ENCODE results near the gene PRSS27. TPM values are rescaled to one million over a fixed set of nuclear protein-coding genes. Genes with fewer than 3 reads are reported as not detected.

The PRSS27 gene
- total RNA-seq, 2 donors from 2014 or later, result 3.7 to 4.2 TPM

GRCh38 chr16:2763173-2763572 lies 43.1 kb upstream of the PRSS27 start:
- H3K4me3 ChIP-seq (ENCODE audit: low read length), result no peak overlapping the region
- H3K9ac ChIP-seq (ENCODE audit: extremely low read depth, low read length, poor library complexity, severe bottlenecking), result no peak overlapping the region
- 94 to 98% methylated on average over 6 of the region's 6 CpGs for WGBS, 2 experiments (ENCODE audit: insufficient coverage in 1 of 2, insufficient read length in 1 of 2)
- H3K27me3 ChIP-seq (ENCODE audit: control insufficient read depth, insufficient read depth, low read length, poor library complexity, severe bottlenecking), result no peaks in the 10 kb centered on the region
- TF ChIP-seq CTCF (conservative IDR thresholded peaks at IDR 0.05), result no peak
- peaks cover 100% of the 10 kb centered on the region for H3K36me3 ChIP-seq (ENCODE audit: control insufficient read depth, insufficient read depth, low read length)
- no peaks in the 10 kb centered on the region for H3K27me3 Mint-ChIP-seq (ENCODE audit: insufficient read depth)
- H3K36me3 Mint-ChIP-seq (ENCODE audit: low read depth), result peaks cover 100% of the 10 kb centered on the region
- H3K27ac ChIP-seq (ENCODE audit: low read depth, low read length), result no peak overlapping the region
- H3K4me1 ChIP-seq (ENCODE audit: control insufficient read depth, insufficient read depth, low read length), result peaks cover 3% of the 10 kb centered on the region
- peaks cover 51% of the 10 kb centered on the region for H3K9me3 ChIP-seq (ENCODE audit: control insufficient read depth, low read length)
- no peak overlapping the region for H3K27ac Mint-ChIP-seq
- no peaks in the 10 kb centered on the region for H3K4me1 Mint-ChIP-seq
- no peak overlapping the region for H3K4me3 Mint-ChIP-seq
- peaks cover 26% of the 10 kb centered on the region for H3K9me3 Mint-ChIP-seq
- DNase-seq, result no peak

- DNase-seq, result no peak
- Histone ChIP-seq H3K4me1 (ENCODE audit: control insufficient read depth, insufficient read depth, low read length) (peaks cover 3% of the 10 kb centered on the region), H3K27ac (ENCODE audit: low read depth, low read length) (no peak overlapping the region), H3K4me3 (ENCODE audit: low read length) (no peak overlapping the region), H3K9me3 (ENCODE audit: control insufficient read depth, low read length) (peaks cover 51% of the 10 kb centered on the region), H3K36me3 (ENCODE audit: control insufficient read depth, insufficient read depth, low read length) (peaks cover 100% of the 10 kb centered on the region), H3K9ac (ENCODE audit: extremely low read depth, low read length, poor library complexity, severe bottlenecking) (no peak overlapping the region), H3K27me3 (ENCODE audit: control insufficient read depth, insufficient read depth, low read length, poor library complexity, severe bottlenecking) (no peaks in the 10 kb centered on the region)
- WGBS, 2 experiments (ENCODE audit: insufficient coverage in 1 of 2, insufficient read length in 1 of 2), result 95 to 98% methylated on average over 13 of the region's 13 CpGs
- H3K27me3 Mint-ChIP-seq (ENCODE audit: insufficient read depth), result no peaks in the 10 kb centered on the region
- no peak overlapping the region for H3K27ac Mint-ChIP-seq
- no peaks in the 10 kb centered on the region for H3K4me1 Mint-ChIP-seq
- H3K36me3 Mint-ChIP-seq (ENCODE audit: low read depth), result peaks cover 100% of the 10 kb centered on the region
- TF ChIP-seq CTCF (conservative IDR thresholded peaks at IDR 0.05), result no peak
- no peak overlapping the region for H3K4me3 Mint-ChIP-seq
- peaks cover 26% of the 10 kb centered on the region for H3K9me3 Mint-ChIP-seq
Measured at GRCh38 chr16:2762711-2763110, 42.7 kb upstream of the PRSS27 start.

GRCh38 chr16:2761886-2762583 lies 42.0 kb upstream of the PRSS27 start:
- Mint-ChIP-seq H3K4me3 (no peak overlapping the region), H3K27ac (no peak overlapping the region), H3K36me3 (ENCODE audit: low read depth) (peaks cover 100% of the 10 kb centered on the region), H3K27me3 (ENCODE audit: insufficient read depth) (no peaks in the 10 kb centered on the region), H3K9me3 (peaks cover 26% of the 10 kb centered on the region), H3K4me1 (no peaks in the 10 kb centered on the region)
- WGBS, 2 experiments (ENCODE audit: insufficient coverage in 1 of 2, insufficient read length in 1 of 2), result 96 to 97% methylated on average over 34 to 42 of the region's 42 CpGs
- Histone ChIP-seq H3K9ac (ENCODE audit: extremely low read depth, low read length, poor library complexity, severe bottlenecking) (no peak overlapping the region), H3K36me3 (ENCODE audit: control insufficient read depth, insufficient read depth, low read length) (peaks cover 100% of the 10 kb centered on the region), H3K4me1 (ENCODE audit: control insufficient read depth, insufficient read depth, low read length) (peaks cover under 1% of the 10 kb centered on the region), H3K27ac (ENCODE audit: low read depth, low read length) (no peak overlapping the region), H3K9me3 (ENCODE audit: control insufficient read depth, low read length) (peaks cover 51% of the 10 kb centered on the region), H3K4me3 (ENCODE audit: low read length) (no peak overlapping the region), H3K27me3 (ENCODE audit: control insufficient read depth, insufficient read depth, low read length, poor library complexity, severe bottlenecking) (no peaks in the 10 kb centered on the region)
- no peak for DNase-seq
- TF ChIP-seq CTCF (conservative IDR thresholded peaks at IDR 0.05), result no peak

Measured in endodermal cell (in vitro differentiated cells).